Subcutaneous adipose tissue (tissue), 4 donors: ENCODE results near the gene FRY. TPM values are rescaled to one million over a fixed set of nuclear protein-coding genes. Genes with fewer than 3 reads are reported as not detected.

Source experiments
- CTCF ChIP-seq: fragments of 450-650 bp; IDR thresholded peaks from one replicate; pipeline ENCODE4 v1.5.1; 2016; ENCODE audit warnings: low read depth, mild to moderate bottlenecking, control low read depth, antibody characterized with exemption, moderate library complexity
- total RNA-seq, 4 donors: library from RNA; depleted of rRNA; stranded (reverse); fragments of >200 nt; gene quantifications; one replicate each; pipeline ENCODE4 v1.1.0, GENCODE V29; 2016

FRY gene
- total RNA-seq, 4 donors from 2014 or later = 26.2 to 71.6 (median 41.1) TPM

DNA sequence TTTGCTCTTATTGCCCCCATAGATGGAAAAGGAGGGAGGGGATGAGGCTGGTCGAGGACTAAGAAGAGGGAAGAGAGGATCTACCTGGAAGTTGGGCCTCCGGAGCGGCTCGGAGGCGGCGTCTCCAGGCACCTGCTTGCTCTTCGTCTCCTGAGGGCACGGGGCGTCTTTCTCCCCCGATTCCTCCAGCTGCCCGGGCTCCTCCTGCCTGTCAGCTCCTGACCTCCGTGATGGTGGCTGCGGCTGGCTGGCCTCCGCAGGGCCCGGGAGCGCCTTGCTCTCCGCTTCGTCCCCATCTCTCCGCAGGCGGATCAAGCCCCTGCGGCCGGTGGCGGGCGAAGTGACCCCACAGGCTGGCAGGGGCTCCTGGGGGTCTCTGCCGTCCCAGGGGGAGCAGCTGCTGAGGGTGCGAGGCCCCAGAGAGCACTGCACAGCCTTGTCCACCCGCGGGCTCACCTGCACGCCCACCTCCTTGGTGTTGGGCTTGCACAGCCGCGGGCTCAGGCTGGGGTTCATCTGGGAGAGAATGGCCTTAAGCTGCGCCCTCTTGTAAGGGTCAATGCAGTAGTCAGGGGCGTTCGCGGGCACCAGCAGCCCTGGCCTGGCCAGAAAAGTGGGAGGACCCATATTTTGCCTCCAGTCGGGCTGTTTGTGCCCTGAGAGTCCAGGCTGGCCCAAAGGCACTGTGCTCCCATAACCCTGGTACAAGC is 279.8 kb downstream of the FRY start:
- TF ChIP-seq CTCF = no peak

DNA sequence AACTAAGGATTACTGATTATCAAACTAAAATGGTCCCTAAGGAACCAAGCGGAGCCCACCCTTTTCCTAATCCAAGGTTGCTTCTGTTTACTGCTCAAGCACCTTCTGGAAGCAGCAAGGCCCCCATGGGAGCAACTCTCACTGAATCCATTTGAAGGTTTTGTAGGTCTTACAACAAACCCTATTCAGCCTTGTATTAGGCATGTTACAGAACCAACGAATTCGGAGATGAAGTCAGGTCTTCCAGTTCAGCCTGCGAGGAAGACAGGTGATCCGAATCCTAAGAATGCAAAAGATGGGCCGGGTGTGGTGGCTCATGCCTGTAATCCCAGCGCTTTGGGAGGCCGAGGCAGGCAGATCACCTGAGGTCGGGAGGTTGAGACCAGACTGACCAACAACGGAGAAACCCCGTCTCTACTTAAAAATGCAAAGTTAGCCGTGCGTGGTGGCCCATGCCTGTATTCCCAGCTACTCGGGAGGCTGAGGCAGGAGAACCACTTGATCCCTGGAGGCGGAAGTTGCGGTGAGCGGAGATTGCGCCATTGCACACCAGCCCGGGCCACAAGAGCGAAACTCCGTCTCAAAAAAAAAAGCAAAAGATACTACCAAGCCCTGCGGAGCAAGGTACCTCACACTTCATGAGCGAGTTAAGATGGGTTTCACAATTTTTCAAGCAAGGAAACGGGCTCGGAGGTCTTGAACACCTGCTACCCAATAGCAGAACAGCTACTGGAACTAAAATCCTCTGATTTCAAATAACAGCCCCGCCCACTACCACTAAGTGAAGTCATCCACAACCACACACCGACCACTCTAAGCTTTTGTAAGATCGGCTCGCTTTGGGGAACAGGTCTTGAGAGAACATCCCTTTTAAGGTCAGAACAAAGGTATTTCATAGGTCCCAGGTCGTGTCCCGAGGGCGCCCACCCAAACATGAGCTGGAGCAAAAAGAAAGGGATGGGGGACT is 283.0 kb downstream of the FRY start:
- TF ChIP-seq CTCF = no peak

DNA sequence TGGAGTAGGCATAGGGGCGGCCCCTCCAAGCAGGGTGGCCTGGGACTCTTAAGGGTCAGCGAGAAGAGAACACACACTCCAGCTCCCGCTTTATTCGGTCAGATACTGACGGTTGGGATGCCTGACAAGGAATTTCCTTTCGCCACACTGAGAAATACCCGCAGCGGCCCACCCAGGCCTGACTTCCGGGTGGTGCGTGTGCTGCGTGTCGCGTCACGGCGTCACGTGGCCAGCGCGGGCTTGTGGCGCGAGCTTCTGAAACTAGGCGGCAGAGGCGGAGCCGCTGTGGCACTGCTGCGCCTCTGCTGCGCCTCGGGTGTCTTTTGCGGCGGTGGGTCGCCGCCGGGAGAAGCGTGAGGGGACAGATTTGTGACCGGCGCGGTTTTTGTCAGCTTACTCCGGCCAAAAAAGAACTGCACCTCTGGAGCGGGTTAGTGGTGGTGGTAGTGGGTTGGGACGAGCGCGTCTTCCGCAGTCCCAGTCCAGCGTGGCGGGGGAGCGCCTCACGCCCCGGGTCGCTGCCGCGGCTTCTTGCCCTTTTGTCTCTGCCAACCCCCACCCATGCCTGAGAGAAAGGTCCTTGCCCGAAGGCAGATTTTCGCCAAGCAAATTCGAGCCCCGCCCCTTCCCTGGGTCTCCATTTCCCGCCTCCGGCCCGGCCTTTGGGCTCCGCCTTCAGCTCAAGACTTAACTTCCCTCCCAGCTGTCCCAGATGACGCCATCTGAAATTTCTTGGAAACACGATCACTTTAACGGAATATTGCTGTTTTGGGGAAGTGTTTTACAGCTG is 283.9 kb downstream of the FRY start, which contains the start of the genes BRCA2 and ZAR1L:
Gene BRCA2, plus strand, starts transcription at position 271 of the 790 bp plus-strand sequence. CDS start 953 bp downstream, outside the sequence.
Gene ZAR1L, minus strand, starts transcription at position 126 of the 790 bp plus-strand sequence. CDS start 3,438 bp downstream, outside the sequence.
- no peak for TF ChIP-seq CTCF

DNA sequence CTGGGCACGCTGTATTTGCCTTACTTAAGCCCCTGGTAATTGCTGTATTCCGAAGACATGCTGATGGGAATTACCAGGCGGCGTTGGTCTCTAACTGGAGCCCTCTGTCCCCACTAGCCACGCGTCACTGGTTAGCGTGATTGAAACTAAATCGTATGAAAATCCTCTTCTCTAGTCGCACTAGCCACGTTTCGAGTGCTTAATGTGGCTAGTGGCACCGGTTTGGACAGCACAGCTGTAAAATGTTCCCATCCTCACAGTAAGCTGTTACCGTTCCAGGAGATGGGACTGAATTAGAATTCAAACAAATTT is 284.4 kb downstream of the FRY start:
- no peak for TF ChIP-seq CTCF

DNA sequence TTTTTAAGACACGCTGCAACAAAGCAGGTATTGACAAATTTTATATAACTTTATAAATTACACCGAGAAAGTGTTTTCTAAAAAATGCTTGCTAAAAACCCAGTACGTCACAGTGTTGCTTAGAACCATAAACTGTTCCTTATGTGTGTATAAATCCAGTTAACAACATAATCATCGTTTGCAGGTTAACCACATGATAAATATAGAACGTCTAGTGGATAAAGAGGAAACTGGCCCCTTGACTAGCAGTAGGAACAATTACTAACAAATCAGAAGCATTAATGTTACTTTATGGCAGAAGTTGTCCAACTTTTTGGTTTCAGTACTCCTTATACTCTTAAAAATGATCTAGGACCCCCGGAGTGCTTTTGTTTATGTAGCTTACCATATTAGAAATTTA is 284.9 kb downstream of the FRY start:
- TF ChIP-seq CTCF = no peak

DNA sequence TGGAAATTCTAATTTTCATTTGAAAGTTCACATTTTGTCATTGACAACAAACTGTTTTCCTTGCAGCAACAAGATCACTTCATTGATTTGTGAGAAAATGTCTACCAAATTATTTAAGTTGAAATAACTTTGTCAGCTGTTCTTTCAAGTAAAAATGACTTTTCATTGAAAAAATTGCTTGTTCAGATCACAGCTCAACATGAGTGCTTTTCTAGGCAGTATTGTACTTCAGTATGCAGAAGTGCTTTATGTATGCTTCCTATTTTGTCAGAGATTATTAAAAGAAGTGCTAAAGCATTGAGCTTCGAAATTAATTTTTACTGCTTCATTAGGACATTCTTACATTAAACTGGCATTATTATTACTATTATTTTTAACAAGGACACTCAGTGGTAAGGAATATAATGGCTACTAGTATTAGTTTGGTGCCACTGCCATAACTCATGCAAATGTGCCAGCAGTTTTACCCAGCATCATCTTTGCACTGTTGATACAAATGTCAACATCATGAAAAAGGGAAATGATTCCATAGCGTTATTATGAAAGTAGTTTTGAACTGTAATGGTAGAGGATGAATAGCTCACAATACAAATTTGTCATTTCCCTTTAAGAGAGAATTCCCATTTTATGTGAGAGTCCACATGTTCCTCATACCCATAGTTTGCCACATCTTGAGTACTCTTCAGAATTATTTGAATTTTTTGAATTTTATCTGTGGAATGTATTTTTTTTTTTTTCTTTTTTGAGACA is 286.3 kb downstream of the FRY start:
- no peak for TF ChIP-seq CTCF
